ENCODE results near the gene EDARADD.
"Not testable (repeated sequence)": the region's sequence is repeated elsewhere in the genome, so short reads cannot be mapped to it uniquely, and the experiment has no call there.

The EDARADD gene

DNA sequence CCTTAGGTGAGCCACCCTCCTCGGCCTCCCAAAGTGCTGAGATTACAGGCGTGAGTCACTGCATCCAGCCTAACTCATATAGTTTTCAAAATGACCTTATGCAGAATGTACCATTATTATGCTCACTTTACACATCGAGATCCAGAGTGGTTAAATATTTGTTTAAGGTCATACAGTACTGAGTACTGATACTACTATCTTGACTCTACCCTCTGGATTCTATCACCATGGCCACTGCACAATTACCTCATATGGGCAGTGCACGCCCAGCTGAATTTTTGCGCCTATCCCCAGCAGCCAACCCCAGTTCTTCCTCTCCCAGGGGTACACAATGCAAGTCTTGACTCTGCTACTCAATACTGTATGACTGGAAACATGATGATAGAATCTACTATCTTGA lies 56.7 kb downstream of the EDARADD start:
- DNase-seq, result no peak

DNA sequence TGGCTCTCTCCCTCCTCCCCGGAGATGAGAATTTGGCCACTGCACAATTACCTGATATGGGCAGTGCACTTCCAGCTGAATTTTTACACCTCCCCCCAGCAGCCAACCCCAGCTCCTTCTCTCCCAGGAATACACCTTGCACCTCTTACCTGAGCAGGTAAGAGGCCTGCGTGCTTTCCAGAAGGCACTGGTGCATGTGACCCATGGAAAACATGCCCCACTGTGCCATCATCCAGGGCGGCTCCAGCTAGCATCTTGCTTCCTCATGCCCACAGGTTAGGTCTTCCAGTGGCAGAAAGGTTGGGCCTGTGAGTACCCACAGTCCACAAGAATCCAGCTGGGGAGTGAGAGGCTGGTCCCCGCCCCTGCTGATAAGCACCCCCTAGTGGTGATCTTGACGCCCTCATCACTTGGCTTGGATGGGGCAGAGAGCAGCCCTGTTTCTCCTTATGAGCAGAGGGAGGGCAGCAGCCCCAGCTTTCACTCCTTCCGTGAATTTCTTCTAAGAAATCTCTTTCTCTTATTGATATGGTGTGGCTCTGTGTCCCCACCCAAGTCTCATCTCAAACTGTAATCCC lies 57.8 kb downstream of the EDARADD start:
- DNase-seq, result no peak

DNA sequence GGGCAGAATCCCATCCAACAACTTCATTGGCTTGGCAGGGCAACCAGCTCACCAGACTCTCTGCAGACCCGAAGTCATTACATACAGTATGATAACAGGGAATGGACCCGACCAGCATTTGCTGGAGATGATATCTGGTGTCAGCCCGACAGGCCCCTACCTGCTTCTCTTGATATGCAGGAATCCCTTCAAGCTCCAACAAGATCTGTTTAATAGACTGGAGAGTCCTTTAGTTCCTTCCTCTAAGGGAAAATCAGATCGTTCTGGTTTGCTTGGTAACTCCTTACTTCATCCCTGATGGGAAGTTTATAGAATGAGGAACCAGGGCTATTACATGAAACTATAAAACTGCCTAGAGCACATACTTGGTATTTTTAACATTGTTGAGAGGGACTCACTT lies 61.2 kb downstream of the EDARADD start:
- no peak for DNase-seq

GRCh38 chr1:236457775-236458174 lies 63.7 kb downstream of the EDARADD start:
- DNase-seq, result no peak

DNA sequence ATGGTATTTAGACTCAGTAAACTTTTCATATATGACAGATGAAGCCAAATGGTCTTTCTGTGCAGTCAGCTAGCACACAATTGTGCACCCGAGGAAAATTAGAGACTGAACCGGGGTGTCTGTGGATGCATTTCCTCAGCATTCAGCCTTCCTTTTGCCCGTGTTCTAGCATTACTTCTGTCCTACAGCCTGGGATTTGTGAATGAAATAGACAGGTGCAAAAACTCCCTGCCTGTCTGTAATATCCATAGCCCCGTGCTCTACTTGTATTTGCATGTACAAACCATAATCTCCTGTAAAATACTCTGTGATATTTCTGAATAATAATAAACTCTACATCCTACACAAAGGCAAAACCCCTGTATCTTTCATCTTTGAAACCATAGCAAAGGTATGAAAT lies 64.9 kb downstream of the EDARADD start:
- no peak for DNase-seq

- no peak for DNase-seq
Measured at GRCh38 chr1:236460103-236460502, 66.0 kb downstream of the EDARADD start.

- not testable (repeated sequence) for DNase-seq
Measured at GRCh38 chr1:236464197-236464596, 70.1 kb downstream of the EDARADD start.

DNA sequence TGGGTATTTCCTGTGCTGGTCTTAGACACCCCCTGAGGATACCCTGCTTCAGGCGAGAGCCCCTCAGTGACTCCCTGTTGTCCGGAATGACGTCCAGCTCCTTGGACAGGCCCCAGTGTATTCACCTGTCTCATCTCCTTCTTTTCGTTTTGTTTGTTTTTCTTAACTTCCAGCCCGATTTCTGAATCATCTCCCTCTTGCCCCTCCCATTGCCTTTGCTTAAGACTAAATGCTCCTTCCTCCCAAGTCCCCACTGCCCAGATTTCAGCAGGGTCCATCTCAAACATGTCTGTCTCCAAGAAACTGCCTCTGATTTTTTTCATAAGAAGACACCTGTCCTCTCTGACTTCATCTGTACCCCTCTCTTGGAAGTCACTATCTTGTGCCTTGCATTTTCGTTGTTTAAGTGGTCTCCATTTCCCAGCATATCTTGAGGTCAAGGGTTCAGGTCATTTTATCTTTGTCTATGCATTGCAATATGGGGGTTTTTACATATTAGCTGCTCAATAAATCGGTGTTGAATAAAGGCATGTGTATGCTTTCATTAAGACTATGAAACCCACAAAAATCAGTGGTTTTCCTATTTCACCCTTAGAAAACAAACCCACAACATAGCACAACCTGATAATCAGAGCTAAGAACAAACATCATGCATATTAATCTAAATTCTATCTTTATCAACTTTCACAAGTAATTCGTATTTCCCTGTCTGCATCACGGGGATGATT lies 71.3 kb downstream of the EDARADD start:
- DNase-seq, result no peak

DNA sequence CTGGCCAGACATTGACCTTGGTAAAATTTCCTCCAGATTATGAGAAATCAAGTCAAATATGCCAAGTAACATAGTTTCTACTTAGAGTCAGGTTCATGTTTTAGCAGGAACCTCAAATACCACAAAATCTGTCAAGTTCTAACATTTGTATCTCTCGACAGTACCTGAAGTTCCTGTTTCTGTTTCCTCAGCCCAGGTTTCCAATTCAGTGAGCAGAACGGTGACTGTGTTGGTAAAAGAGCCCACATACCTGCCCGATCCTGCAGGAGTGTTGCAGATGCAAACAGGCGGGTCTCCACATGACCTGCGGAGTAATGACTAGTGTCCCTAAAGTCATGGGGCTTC lies 71.8 kb downstream of the EDARADD start:
- DNase-seq, result no peak

- no peak for DNase-seq
Measured at GRCh38 chr1:236467327-236467641, 73.2 kb downstream of the EDARADD start.

DNA sequence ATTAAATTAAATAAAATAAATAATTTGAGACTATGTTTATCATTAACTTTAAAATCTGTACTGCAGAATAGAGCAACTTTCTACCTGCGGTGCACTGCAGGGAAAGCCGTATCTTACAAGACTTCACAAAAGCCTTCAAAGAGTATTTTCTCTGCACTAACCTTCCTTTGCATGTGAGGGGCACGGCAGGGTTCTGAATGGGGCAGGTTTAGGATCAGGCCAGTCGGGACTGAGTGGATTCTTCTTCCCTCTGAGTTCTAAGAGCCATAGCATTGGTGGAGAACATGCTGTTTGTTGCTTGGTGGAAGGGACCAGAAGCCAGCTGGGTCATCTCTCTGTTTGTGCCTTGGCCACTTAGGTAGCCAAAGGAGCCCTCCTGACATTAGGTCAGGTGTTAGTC lies 74.5 kb downstream of the EDARADD start:
- no peak for DNase-seq

DNA sequence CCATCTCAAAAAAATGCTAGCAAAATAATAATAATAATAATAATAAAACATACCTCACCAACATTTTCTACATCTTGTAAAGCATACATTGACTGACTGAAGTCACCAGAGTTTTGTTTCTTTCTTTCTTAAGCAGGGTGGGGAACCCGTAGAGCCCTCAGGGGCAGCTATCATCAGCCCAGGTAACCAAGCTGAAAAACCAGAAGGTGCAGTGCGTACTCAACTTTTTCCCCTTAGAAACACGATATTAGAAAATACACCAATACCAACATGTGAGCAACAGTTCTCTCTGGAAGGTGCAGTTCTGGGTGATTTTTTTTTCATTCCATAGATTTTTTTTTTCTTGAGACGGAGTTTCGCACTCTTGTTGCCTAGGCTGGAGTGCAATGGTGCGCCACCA lies 75.4 kb downstream of the EDARADD start:
- no peak for DNase-seq

DNA sequence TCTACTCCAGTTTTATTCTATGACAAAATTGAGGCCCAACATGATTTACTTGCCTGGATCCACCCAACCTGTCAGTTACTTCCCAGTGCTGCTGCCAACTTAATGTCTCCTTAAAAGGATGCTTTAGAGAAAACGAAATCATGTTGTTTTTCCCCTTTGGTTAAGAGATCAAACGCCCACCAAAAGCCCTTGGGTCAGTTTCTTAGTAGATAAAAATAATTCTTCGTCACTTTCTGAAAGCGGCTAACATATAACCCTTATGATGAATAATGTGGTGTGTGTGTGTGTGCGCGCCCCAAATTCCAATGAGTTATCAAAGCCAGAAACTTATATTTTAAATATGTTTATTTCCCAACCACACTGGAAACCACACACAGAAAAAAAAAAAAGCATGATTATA lies 77.0 kb downstream of the EDARADD start:
- DNase-seq, result no peak

- DNase-seq, result no peak
Measured at GRCh38 chr1:236471653-236472052, 77.6 kb downstream of the EDARADD start.

DNA sequence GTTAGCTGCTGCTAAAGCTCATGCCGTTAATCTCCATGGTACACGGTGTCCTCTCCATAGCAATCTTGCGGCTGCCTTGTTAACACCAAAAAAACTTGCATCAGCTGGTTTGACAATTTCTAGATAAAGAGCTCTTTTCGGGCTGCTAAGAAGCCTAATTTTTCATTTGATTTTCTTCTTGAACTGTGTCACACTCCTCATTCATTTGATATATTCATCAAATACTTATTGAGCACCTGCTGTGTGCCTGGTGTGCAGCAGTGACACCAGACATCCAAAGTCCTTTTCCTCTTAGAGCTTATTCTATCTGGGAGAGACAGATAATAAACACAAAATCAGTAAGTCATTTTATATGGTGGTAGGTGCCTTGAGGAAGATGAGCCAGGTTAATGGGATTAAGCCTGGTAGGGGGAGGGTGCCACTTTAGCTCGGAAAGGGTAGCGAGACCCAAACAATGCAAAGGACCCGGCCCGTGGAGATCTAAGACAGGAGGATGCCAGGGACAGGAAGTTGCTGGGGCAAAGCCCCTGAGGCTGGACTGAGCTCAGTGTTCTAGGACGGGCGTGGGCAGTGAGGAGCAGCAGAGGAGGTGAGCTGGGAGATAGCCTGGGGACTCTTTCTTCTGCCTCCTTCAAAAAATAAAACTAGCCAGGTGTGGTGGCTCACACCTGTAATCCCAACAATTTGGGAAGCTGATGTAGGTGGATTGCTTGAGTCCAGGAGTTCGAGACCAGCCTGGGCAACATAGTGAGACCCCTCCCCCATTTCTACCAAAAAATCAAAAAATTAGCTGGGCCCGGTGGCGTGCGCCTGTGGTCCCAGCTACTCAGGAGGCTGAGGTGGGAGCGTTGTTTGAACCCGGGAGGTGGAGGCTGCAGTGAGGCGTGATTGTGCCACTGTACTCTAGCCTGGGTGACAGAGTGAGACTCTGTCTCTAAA lies 79.0 kb downstream of the EDARADD start:
- DNase-seq, result no peak

GRCh38 chr1:236476019-236476418 lies 81.9 kb downstream of the EDARADD start:
- no peak for DNase-seq

GRCh38 chr1:236480758-236481436 lies 86.8 kb downstream of the EDARADD start:
- DNase-seq, result no peak

DNA sequence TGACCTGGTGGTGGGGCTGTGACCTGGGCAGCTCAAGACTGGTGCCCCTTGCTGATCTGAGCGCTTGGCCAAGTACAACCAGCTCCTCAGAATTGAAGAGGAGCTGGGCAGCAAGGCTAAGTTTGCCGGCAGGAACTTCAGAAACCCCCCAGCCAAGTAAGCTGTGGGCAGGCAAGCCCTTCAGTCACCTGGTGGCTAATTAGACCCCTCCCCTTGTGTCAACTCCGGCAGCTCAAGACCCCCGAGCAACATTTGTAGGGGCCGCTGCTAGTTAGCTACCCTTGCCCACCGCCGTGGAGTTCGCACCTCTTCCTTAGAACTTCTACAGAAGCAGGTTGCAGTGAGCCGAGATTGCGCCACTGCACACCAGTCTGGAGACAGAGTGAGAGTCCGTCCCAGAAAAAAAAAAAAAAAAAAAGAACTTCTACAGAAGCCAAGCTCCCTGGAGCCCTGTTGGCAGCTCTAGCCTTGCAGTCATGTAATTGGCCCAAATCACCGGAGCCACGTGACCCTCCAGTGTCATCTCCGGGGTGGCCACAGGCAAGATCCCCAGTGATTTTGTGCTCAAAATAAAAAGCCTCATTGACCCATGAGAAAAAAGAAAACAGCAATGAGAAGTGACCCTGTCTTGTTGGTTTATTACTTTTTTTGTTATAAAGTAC lies 90.4 kb downstream of the EDARADD start:
- no peak for DNase-seq

GRCh38 chr1:236486356-236487002 lies 92.4 kb downstream of the EDARADD start:
- no peak for DNase-seq

- DNase-seq, result not testable (repeated sequence)
Measured at GRCh38 chr1:236489161-236489560, 95.1 kb downstream of the EDARADD start.

- no peak for DNase-seq
Measured at GRCh38 chr1:236489710-236490377, 95.8 kb downstream of the EDARADD start.

Measured in femur (tissue), 1 donor.